Liver (tissue), 9 donors: ENCODE results near the gene EEFSEC. TPM values are rescaled to one million over a fixed set of nuclear protein-coding genes. Genes with fewer than 3 reads are reported as not detected.

ENCODE experiments used
- DNase-seq: peaks from one replicate; pipeline ENCODE4 v3.0.0-alpha.2; 2017; ENCODE audit warnings: low spot score
- H3K27ac ChIP-seq, 2 donors: one replicate each; pipeline ENCODE4 v1.7.0; 2013; ENCODE audit warnings: inconsistent platforms in 2 of 2, low read length in 2 of 2, control low read depth in 1 of 2, low read depth in 1 of 2, mild to moderate bottlenecking in 1 of 2
- H3K27me3 ChIP-seq, 4 donors: one replicate each; pipeline versions ENCODE4 v1.6.1 to v1.7.0; 2013; ENCODE audit warnings: low read length in 3 of 4, inconsistent platforms in 1 of 4, mild to moderate bottlenecking in 1 of 4, moderate library complexity in 1 of 4; ENCODE audit not compliant: control insufficient read depth in 4 of 4, insufficient read depth in 4 of 4
- H3K36me3 ChIP-seq, 4 donors: one replicate each; pipeline versions ENCODE4 v1.6.1 to v1.7.0; 2013; ENCODE audit warnings: low read length in 3 of 4, mild to moderate bottlenecking in 3 of 4, low read depth in 1 of 4, moderate library complexity in 1 of 4; ENCODE audit not compliant: control insufficient read depth in 4 of 4, insufficient read depth in 3 of 4
- H3K4me1 ChIP-seq, 4 donors: one replicate each; pipeline versions ENCODE4 v1.6.1 to v1.7.0; 2013; ENCODE audit warnings: low read length in 3 of 4, mild to moderate bottlenecking in 3 of 4, moderate library complexity in 1 of 4; ENCODE audit not compliant: control insufficient read depth in 4 of 4, insufficient read depth in 4 of 4
- H3K4me3 ChIP-seq, 3 donors: one replicate each; pipeline versions ENCODE4 v1.6.1 to v1.7.0; 2013; ENCODE audit warnings: low read length in 3 of 3, control low read depth in 1 of 3, low read depth in 1 of 3, mild to moderate bottlenecking in 1 of 3
- H3K9ac ChIP-seq, 2 donors: one replicate each; pipeline ENCODE4 v1.7.0; 2013; ENCODE audit warnings: low read length in 2 of 2, mild to moderate bottlenecking in 2 of 2, moderate library complexity in 2 of 2, control low read depth in 1 of 2, low read depth in 1 of 2
- H3K9me3 ChIP-seq, 4 donors: one replicate each; pipeline versions ENCODE4 v1.6.1 to v1.7.0; 2013; ENCODE audit warnings: low read length in 3 of 4; ENCODE audit not compliant: control insufficient read depth in 4 of 4
- EGR1 ChIP-seq, 2 donors: IDR thresholded peaks; 2 replicates each; pipeline ENCODE4 v1.6.1; 2016 to 2018; ENCODE audit warnings: antibody characterized with exemption in 2 of 2, low read depth in 2 of 2
- FOXA1 ChIP-seq: IDR thresholded peaks from 2 replicates; pipeline ENCODE4 v1.6.1; 2016; ENCODE audit warnings: antibody characterized with exemption
- FOXA2 ChIP-seq: IDR thresholded peaks from 2 replicates; pipeline ENCODE4 v1.6.1; 2016; ENCODE audit warnings: antibody characterized with exemption
- GABPA ChIP-seq, 2 donors: IDR thresholded peaks in 1 of 2; conservative IDR thresholded peaks in 1 of 2; 2 replicates each; pipeline ENCODE4 v1.6.1; 2016; ENCODE audit warnings: antibody characterized with exemption in 2 of 2, mild to moderate bottlenecking in 1 of 2, moderate library complexity in 1 of 2
- HNF4A ChIP-seq, 2 donors: conservative IDR thresholded peaks; 2 replicates each; pipeline ENCODE4 v1.6.1; 2016; ENCODE audit warnings: antibody characterized with exemption in 2 of 2, mild to moderate bottlenecking in 2 of 2
- HNF4G ChIP-seq: IDR thresholded peaks from 2 replicates; pipeline ENCODE4 v1.6.1; 2016; ENCODE audit warnings: antibody characterized with exemption
- JUND ChIP-seq, 2 donors: IDR thresholded peaks; 2 replicates each; pipeline ENCODE4 v1.6.1; 2016; ENCODE audit warnings: antibody characterized with exemption in 2 of 2
- NR2F2 ChIP-seq: IDR thresholded peaks from 2 replicates; pipeline ENCODE4 v1.6.1; 2016; ENCODE audit warnings: antibody characterized with exemption
- RAD21 ChIP-seq, 2 donors: IDR thresholded peaks; 2 replicates each; pipeline ENCODE4 v1.6.1; 2016; ENCODE audit warnings: antibody characterized with exemption in 2 of 2, mild to moderate bottlenecking in 2 of 2
- RXRA ChIP-seq, 2 donors: IDR thresholded peaks; 2 replicates each; pipeline ENCODE4 v1.6.1; 2017 to 2018; ENCODE audit warnings: antibody characterized with exemption in 2 of 2, mild to moderate bottlenecking in 1 of 2
- SP1 ChIP-seq: IDR thresholded peaks from 2 replicates; pipeline ENCODE4 v1.6.1; 2018; ENCODE audit warnings: antibody characterized with exemption, mild to moderate bottlenecking
- TAF1 ChIP-seq: conservative IDR thresholded peaks from 2 replicates; pipeline ENCODE4 v1.6.1; 2016; ENCODE audit warnings: antibody characterized with exemption, mild to moderate bottlenecking
- YY1 ChIP-seq: IDR thresholded peaks from 2 replicates; pipeline ENCODE4 v1.6.1; 2016; ENCODE audit warnings: antibody characterized with exemption, mild to moderate bottlenecking
- WGBS: extraction: QIAGEN DNeasy Blood & Tissue Kit; methylation state at CpG from one replicate; pipeline ENCODE4 v1.1.7; 2013; 5-methylcytosine and 5-hydroxymethylcytosine counted together
- polyA plus RNA-seq, 2 donors: library from polyadenylated mRNA; stranded (reverse) in 1 of 2; unstranded in 1 of 2; fragments of 200-250 nt in 1 of 2; fragments of >200 nt in 1 of 2; fragmentation: Nextera tagmentation in 1 of 2; extraction: Ambion mirVana in 1 of 2; gene quantifications; one replicate each; pipeline versions ENCODE4 v1.2.1 to v1.2.3, GENCODE V29; 2013 to 2015
- total RNA-seq, 2 donors: library from RNA; depleted of rRNA; stranded (reverse); fragments of >200 nt; gene quantifications; one replicate each; pipeline ENCODE4 v1.2.3, GENCODE V29; 2014
- TF ChIP-seq, protein P1 (sequence below): fragments of 150-350 bp; IDR thresholded peaks from 2 replicates; pipeline ENCODE4 v1.5.1; 2017; ENCODE audit warnings: improper control_type of control experiment, low read depth, low read length; ENCODE audit not compliant: missing input control
- TF ChIP-seq, protein P2 (sequence below): IDR thresholded peaks from 2 replicates; pipeline ENCODE4 v1.6.1; 2016; ENCODE audit warnings: antibody characterized with exemption
- TF ChIP-seq, protein P3 (sequence below): IDR thresholded peaks from 2 replicates; pipeline ENCODE4 v1.6.1; 2016; ENCODE audit warnings: antibody characterized with exemption
- TF ChIP-seq, protein P4 (sequence below): IDR thresholded peaks from 2 replicates; pipeline ENCODE4 v1.6.1; 2016; ENCODE audit warnings: antibody characterized with exemption
- TF ChIP-seq, protein P5 (sequence below): IDR thresholded peaks from 2 replicates; pipeline ENCODE4 v1.6.1; 2016; ENCODE audit warnings: antibody characterized with exemption, mild to moderate bottlenecking
- donor health status: healthy.
- donor health status: healthy.
- donor health status: healthy.
- donor health status: healthy.
- donor health status: healthy.

The EEFSEC gene
- total and polyA plus RNA-seq, 4 donors = 8.4 to 13.1 (median 10.7) TPM

DNA sequence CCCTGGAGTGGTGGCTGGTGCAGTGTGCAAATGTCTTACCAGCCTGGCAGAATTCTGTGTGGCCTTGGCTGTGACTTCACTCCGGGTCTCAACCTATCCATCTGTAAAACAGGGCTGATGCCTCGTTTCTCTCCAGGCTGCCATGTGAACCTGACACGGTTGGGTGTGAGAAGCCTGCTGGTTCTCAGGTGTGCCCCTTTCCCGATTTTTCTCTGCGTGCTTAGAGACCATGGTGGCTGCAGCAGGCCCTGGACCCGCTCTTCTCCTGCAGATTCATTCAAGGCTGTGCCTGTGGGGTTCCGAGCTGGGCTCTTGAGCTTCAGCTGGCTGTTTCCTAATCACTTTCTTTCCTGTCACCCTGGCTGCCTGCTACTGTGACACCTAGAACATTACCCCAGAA is 38.9 kb downstream of the EEFSEC start (continued):
- no peak for TF ChIP-seq NR2F2
- TF ChIP-seq, protein P1, sequence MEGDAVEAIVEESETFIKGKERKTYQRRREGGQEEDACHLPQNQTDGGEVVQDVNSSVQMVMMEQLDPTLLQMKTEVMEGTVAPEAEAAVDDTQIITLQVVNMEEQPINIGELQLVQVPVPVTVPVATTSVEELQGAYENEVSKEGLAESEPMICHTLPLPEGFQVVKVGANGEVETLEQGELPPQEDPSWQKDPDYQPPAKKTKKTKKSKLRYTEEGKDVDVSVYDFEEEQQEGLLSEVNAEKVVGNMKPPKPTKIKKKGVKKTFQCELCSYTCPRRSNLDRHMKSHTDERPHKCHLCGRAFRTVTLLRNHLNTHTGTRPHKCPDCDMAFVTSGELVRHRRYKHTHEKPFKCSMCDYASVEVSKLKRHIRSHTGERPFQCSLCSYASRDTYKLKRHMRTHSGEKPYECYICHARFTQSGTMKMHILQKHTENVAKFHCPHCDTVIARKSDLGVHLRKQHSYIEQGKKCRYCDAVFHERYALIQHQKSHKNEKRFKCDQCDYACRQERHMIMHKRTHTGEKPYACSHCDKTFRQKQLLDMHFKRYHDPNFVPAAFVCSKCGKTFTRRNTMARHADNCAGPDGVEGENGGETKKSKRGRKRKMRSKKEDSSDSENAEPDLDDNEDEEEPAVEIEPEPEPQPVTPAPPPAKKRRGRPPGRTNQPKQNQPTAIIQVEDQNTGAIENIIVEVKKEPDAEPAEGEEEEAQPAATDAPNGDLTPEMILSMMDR = no peak
- no peak for TF ChIP-seq HNF4A (conservative IDR thresholded peaks at IDR 0.05)

DNA sequence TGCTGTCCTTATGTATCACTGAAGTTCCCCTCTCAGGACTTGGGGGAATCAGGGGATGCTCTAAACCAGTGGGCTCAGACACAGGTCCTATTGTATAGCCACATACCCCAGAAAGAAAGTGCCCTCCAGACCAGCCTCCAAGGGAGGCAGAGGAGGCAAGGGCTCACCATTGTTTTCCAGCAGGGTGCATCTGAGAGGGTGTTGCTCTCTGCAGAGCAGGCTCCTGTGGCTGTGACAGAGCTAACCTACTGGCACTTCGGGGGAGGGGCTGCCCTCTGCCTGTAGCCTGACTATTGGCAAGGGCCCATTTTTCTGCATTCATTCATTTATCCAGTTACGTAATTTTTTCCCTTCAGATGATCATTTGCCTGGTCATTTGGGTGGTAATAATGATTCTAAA is 39.9 kb downstream of the EEFSEC start:
- Histone ChIP-seq H3K4me3 (no peak overlapping the region), H3K36me3 (no peaks in the 10 kb centered on the region), H3K9ac (no peak overlapping the region), H3K27ac (no peak overlapping the region), H3K9me3 (no peaks in the 10 kb centered on the region), H3K4me1 (peaks cover 0 to 12% (median 1%) of the 10 kb centered on the region in 4 donors), H3K27me3 (no peaks in the 10 kb centered on the region)
- no peak for TF ChIP-seq YY1
- no peak for TF ChIP-seq RAD21 (IDR thresholded peaks at IDR 0.05)
- no peak for DNase-seq
- WGBS = 80% methylated on average over 2 of the region's 2 CpGs

DNA sequence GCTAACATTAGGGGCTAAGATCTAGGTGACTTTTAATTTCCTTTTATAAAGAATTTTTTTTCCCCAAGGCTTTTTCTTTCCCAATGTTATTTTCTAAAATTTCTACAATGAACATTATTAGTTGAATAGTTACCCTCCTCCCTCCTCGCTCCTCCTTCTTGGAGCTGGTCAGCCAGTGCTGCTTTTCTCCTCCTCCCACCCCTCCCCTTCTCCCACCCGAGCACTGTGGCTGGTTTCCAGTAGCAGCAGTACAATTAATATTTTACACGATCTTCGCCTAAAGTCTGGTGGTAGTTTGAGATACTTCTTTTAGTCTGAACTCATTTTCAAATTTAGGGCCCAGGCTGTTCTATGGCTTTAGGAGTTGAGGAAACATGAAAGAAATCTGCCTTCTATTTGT is 41.6 kb downstream of the EEFSEC start:
- 82% methylated on average over 4 of the region's 4 CpGs for WGBS
- Histone ChIP-seq H3K9ac (no peak overlapping the region), H3K4me1 (peaks cover 0 to 7% (median 0%) of the 10 kb centered on the region in 4 donors), H3K27me3 (no peaks in the 10 kb centered on the region), H3K4me3 (no peak overlapping the region), H3K27ac (no peak overlapping the region), H3K9me3 (no peaks in the 10 kb centered on the region), H3K36me3 (no peaks in the 10 kb centered on the region)
- TF ChIP-seq EGR1 (IDR thresholded peaks at IDR 0.05; ENCODE audit: low read depth in 2 of 2) (no peak), YY1 (no peak), NR2F2 (no peak), GABPA (IDR thresholded peaks at IDR 0.05 in 1 of 2, conservative IDR thresholded peaks at IDR 0.05 in 1 of 2) (no peak), FOXA2 (no peak), RXRA (IDR thresholded peaks at IDR 0.05) (no peak), HNF4A (conservative IDR thresholded peaks at IDR 0.05) (no peak), RAD21 (IDR thresholded peaks at IDR 0.05) (no peak), HNF4G (no peak), JUND (IDR thresholded peaks at IDR 0.05) (no peak), TAF1 (no peak), FOXA1 (no peak), SP1 (no peak)
- TF ChIP-seq, protein P1 = no peak
- TF ChIP-seq, protein P2, sequence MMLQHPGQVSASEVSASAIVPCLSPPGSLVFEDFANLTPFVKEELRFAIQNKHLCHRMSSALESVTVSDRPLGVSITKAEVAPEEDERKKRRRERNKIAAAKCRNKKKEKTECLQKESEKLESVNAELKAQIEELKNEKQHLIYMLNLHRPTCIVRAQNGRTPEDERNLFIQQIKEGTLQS = no peak
- TF ChIP-seq, protein P3, sequence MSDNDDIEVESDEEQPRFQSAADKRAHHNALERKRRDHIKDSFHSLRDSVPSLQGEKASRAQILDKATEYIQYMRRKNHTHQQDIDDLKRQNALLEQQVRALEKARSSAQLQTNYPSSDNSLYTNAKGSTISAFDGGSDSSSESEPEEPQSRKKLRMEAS = no peak
- TF ChIP-seq, protein P4, sequence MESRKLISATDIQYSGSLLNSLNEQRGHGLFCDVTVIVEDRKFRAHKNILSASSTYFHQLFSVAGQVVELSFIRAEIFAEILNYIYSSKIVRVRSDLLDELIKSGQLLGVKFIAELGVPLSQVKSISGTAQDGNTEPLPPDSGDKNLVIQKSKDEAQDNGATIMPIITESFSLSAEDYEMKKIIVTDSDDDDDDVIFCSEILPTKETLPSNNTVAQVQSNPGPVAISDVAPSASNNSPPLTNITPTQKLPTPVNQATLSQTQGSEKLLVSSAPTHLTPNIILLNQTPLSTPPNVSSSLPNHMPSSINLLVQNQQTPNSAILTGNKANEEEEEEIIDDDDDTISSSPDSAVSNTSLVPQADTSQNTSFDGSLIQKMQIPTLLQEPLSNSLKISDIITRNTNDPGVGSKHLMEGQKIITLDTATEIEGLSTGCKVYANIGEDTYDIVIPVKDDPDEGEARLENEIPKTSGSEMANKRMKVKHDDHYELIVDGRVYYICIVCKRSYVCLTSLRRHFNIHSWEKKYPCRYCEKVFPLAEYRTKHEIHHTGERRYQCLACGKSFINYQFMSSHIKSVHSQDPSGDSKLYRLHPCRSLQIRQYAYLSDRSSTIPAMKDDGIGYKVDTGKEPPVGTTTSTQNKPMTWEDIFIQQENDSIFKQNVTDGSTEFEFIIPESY = no peak
- TF ChIP-seq, protein P5, sequence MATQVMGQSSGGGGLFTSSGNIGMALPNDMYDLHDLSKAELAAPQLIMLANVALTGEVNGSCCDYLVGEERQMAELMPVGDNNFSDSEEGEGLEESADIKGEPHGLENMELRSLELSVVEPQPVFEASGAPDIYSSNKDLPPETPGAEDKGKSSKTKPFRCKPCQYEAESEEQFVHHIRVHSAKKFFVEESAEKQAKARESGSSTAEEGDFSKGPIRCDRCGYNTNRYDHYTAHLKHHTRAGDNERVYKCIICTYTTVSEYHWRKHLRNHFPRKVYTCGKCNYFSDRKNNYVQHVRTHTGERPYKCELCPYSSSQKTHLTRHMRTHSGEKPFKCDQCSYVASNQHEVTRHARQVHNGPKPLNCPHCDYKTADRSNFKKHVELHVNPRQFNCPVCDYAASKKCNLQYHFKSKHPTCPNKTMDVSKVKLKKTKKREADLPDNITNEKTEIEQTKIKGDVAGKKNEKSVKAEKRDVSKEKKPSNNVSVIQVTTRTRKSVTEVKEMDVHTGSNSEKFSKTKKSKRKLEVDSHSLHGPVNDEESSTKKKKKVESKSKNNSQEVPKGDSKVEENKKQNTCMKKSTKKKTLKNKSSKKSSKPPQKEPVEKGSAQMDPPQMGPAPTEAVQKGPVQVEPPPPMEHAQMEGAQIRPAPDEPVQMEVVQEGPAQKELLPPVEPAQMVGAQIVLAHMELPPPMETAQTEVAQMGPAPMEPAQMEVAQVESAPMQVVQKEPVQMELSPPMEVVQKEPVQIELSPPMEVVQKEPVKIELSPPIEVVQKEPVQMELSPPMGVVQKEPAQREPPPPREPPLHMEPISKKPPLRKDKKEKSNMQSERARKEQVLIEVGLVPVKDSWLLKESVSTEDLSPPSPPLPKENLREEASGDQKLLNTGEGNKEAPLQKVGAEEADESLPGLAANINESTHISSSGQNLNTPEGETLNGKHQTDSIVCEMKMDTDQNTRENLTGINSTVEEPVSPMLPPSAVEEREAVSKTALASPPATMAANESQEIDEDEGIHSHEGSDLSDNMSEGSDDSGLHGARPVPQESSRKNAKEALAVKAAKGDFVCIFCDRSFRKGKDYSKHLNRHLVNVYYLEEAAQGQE = no peak
- no peak for DNase-seq
